ENCODE measurements around the gene AFF3.

Gene AFF3

GRCh38 chr2:100004959-100005387 is 137.4 kb downstream of the AFF3 start:
- Histone ChIP-seq H3K9me3 (ENCODE audit: control insufficient read depth, insufficient read depth, low read length) (no peaks in the 10 kb centered on the region), H3K4me3 (ENCODE audit: low read length) (no peak overlapping the region), H3K79me2 (ENCODE audit: control insufficient read depth, low read length) (no peaks in the 10 kb centered on the region), H3K4me1 (ENCODE audit: control insufficient read depth, low read length) (peaks cover 10% of the 10 kb centered on the region), H3K27me3 (ENCODE audit: control insufficient read depth, low read length) (no peaks in the 10 kb centered on the region), H3K36me3 (ENCODE audit: control insufficient read depth, low read length) (peaks cover 56% of the 10 kb centered on the region), H3K9me2 (replicated peaks; ENCODE audit: control insufficient read depth, low read length) (no peaks in the 10 kb centered on the region), H3F3A (ENCODE audit: control insufficient read depth, insufficient read depth) (no peaks in the 10 kb centered on the region), H4K20me1 (ENCODE audit: control insufficient read depth, insufficient read depth, low read depth, low read length) (no peaks in the 10 kb centered on the region), H3K27ac (ENCODE audit: low read depth, low read length) (no peak overlapping the region), H3K4me2 (ENCODE audit: low read length) (no peak overlapping the region)
- TF ChIP-seq, protein P1, sequence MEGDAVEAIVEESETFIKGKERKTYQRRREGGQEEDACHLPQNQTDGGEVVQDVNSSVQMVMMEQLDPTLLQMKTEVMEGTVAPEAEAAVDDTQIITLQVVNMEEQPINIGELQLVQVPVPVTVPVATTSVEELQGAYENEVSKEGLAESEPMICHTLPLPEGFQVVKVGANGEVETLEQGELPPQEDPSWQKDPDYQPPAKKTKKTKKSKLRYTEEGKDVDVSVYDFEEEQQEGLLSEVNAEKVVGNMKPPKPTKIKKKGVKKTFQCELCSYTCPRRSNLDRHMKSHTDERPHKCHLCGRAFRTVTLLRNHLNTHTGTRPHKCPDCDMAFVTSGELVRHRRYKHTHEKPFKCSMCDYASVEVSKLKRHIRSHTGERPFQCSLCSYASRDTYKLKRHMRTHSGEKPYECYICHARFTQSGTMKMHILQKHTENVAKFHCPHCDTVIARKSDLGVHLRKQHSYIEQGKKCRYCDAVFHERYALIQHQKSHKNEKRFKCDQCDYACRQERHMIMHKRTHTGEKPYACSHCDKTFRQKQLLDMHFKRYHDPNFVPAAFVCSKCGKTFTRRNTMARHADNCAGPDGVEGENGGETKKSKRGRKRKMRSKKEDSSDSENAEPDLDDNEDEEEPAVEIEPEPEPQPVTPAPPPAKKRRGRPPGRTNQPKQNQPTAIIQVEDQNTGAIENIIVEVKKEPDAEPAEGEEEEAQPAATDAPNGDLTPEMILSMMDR (IDR thresholded peaks at IDR 0.05; ENCODE audit: low read depth, low read length, poor library complexity, severe bottlenecking) = no peak
- no peak for TF ChIP-seq EZH2phosphoT487 (IDR thresholded peaks at IDR 0.05; ENCODE audit: borderline replicate concordance, low read length)

DNA sequence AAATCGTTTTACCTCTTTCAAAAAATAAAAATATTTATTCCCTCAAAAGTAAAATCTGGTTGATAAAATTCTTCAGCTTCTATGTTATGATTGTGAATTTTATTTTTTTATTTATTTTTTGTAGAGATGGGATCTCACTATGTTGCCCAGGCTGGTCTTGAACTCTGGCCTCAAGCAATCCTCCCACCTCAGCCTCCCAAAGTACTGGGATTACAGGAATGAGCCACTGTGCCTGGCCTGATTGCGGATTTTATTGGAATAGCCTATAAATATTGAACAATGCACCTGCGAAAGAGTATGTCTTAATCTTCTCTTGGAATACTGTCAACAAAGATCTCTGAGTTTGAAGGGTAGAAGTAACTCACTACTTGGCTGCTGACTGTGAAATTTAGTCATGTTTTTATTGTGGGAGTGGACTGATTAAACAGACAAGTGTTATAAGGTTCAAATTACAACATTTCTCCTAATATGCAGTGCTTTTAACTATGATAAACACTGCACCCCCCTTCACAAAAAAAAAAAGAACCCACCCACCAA is 138.0 kb downstream of the AFF3 start:
- Histone ChIP-seq H3K9me3 (ENCODE audit: control insufficient read depth, insufficient read depth, low read length) (no peaks in the 10 kb centered on the region), H3K9me2 (replicated peaks; ENCODE audit: control insufficient read depth, low read length) (no peaks in the 10 kb centered on the region), H3K4me1 (ENCODE audit: control insufficient read depth, low read length) (peaks cover 4% of the 10 kb centered on the region), H3K4me3 (ENCODE audit: low read length) (no peak overlapping the region), H3K4me2 (ENCODE audit: low read length) (no peak overlapping the region), H4K20me1 (ENCODE audit: control insufficient read depth, insufficient read depth, low read depth, low read length) (no peaks in the 10 kb centered on the region), H3K27me3 (ENCODE audit: control insufficient read depth, low read length) (no peaks in the 10 kb centered on the region), H3F3A (ENCODE audit: control insufficient read depth, insufficient read depth) (no peaks in the 10 kb centered on the region), H3K36me3 (ENCODE audit: control insufficient read depth, low read length) (peaks cover 53% of the 10 kb centered on the region), H3K79me2 (ENCODE audit: control insufficient read depth, low read length) (no peaks in the 10 kb centered on the region), H3K27ac (ENCODE audit: low read depth, low read length) (no peak overlapping the region)
- TF ChIP-seq, protein P1 (IDR thresholded peaks at IDR 0.05; ENCODE audit: low read depth, low read length, poor library complexity, severe bottlenecking) = no peak
- no peak for TF ChIP-seq EZH2phosphoT487 (IDR thresholded peaks at IDR 0.05; ENCODE audit: borderline replicate concordance, low read length)

GRCh38 chr2:100002059-100002458 is 140.3 kb downstream of the AFF3 start:
- no peaks in the 10 kb centered on the region for H3K4me1 ChIP-seq (ENCODE audit: control insufficient read depth, low read length)
- TF ChIP-seq, protein P1 (IDR thresholded peaks at IDR 0.05; ENCODE audit: low read depth, low read length, poor library complexity, severe bottlenecking) = no peak
- TF ChIP-seq EZH2phosphoT487 (IDR thresholded peaks at IDR 0.05; ENCODE audit: borderline replicate concordance, low read length) = no peak
- no peak overlapping the region for H3K4me2 ChIP-seq (ENCODE audit: low read length)

More at GRCh38 chr2:100002059-100002458, 140.3 kb downstream of the AFF3 start:
- Histone ChIP-seq H3K9me2 (replicated peaks; ENCODE audit: control insufficient read depth, low read length) (no peaks in the 10 kb centered on the region), H3K9me3 (ENCODE audit: control insufficient read depth, insufficient read depth, low read length) (no peaks in the 10 kb centered on the region), H3F3A (ENCODE audit: control insufficient read depth, insufficient read depth) (no peaks in the 10 kb centered on the region), H3K79me2 (ENCODE audit: control insufficient read depth, low read length) (no peaks in the 10 kb centered on the region), H4K20me1 (ENCODE audit: control insufficient read depth, insufficient read depth, low read depth, low read length) (no peaks in the 10 kb centered on the region), H3K27ac (ENCODE audit: low read depth, low read length) (no peak overlapping the region), H3K4me3 (ENCODE audit: low read length) (no peak overlapping the region), H3K36me3 (ENCODE audit: control insufficient read depth, low read length) (peaks cover 35% of the 10 kb centered on the region), H3K27me3 (ENCODE audit: control insufficient read depth, low read length) (no peaks in the 10 kb centered on the region)
